HepG2 (cell line): Measurements from ENCODE around the gene ARHGDIA. TPM values are rescaled to one million over a fixed set of nuclear protein-coding genes. Genes with fewer than 3 reads are reported as not detected.

ENCODE experiments used
- CENPX ChIP-seq: sonication (generic); formaldehyde crosslinking; IDR thresholded peaks from 2 replicates; pipeline ENCODE4 v1.9.0; 2021; ENCODE audit warnings: mild to moderate bottlenecking, missing genetic modification reagents, moderate library complexity
- CHD2 ChIP-seq: IDR thresholded peaks from 2 replicates; pipeline ENCODE4 v1.6.1; 2011; ENCODE audit warnings: low read depth, low read length, improper control_type of control experiment
- FOXA1 ChIP-seq, 2 experiments: fragments of 450-650 bp in 1 of 2; sonication (generic) in 1 of 2; formaldehyde crosslinking in 1 of 2; IDR thresholded peaks; 2 replicates each; pipeline versions ENCODE4 v1.4.0 to v1.6.1; 2016 to 2020; ENCODE audit warnings: missing genetic modification reagents in 1 of 2
- GABPA ChIP-seq, 2 experiments: IDR thresholded peaks; 2 replicates each; pipeline ENCODE4 v1.6.1; 2011 to 2016; ENCODE audit warnings: low read depth in 2 of 2, low read length in 1 of 2, missing biosample characterization in 1 of 2, missing genetic modification characterization in 1 of 2
- GATAD1 ChIP-seq: IDR thresholded peaks from 2 replicates; pipeline ENCODE4 v1.6.1; 2016; ENCODE audit warnings: missing genetic modification reagents, missing compliant biosample characterization
- GPN1 ChIP-seq: sonication (generic); formaldehyde crosslinking; IDR thresholded peaks from 2 replicates; pipeline ENCODE4 v1.5.1; 2020; ENCODE audit warnings: missing genetic modification reagents, borderline replicate concordance
- HMG20A ChIP-seq: IDR thresholded peaks from 2 replicates; pipeline ENCODE4 v1.6.1; 2016; ENCODE audit warnings: borderline replicate concordance
- MIER3 ChIP-seq: IDR thresholded peaks from 2 replicates; pipeline ENCODE4 v1.6.1; 2016; ENCODE audit warnings: missing compliant biosample characterization, borderline replicate concordance
- NKX3-1 ChIP-seq: sonication (generic); formaldehyde crosslinking; IDR thresholded peaks from 2 replicates; pipeline ENCODE4 v1.5.0; 2020; ENCODE audit warnings: missing genetic modification reagents
- POLR2A ChIP-seq, 2 experiments: IDR thresholded peaks; 2 replicates each; pipeline ENCODE4 v1.6.1; 2011; ENCODE audit warnings: low read depth in 2 of 2, low read length in 2 of 2, mild to moderate bottlenecking in 1 of 2, moderate library complexity in 1 of 2; ENCODE audit not compliant: insufficient read depth in 1 of 2
- REXO4 ChIP-seq: sonication (generic); formaldehyde crosslinking; IDR thresholded peaks from 2 replicates; pipeline ENCODE4 v1.8.0; 2022; ENCODE audit warnings: missing genetic modification reagents, mild to moderate bottlenecking, borderline replicate concordance
- RXRA ChIP-seq: sonication (generic); formaldehyde crosslinking; IDR thresholded peaks from 2 replicates; pipeline ENCODE4 v1.5.1; 2020; ENCODE audit warnings: missing genetic modification reagents
- SP4 ChIP-seq: sonication (generic); formaldehyde crosslinking; IDR thresholded peaks from 2 replicates; pipeline ENCODE4 v1.8.1; 2023; ENCODE audit warnings: mild to moderate bottlenecking, missing genetic modification reagents
- SRSF1 ChIP-seq: fragments of 200-400 bp; formaldehyde crosslinking; optimal IDR thresholded peaks from 2 replicates; pipeline ENCODE3; 2017; ENCODE audit warnings: mild to moderate bottlenecking, low read depth, low read length, moderate library complexity
- TCF7L2 ChIP-seq: IDR thresholded peaks from 2 replicates; pipeline ENCODE4 v1.6.1; 2011; ENCODE audit warnings: mild to moderate bottlenecking, low read depth, low read length, moderate library complexity
- ZNF121 ChIP-seq: sonication (generic); formaldehyde crosslinking; IDR thresholded peaks from 2 replicates; pipeline ENCODE4 v1.5.0; 2020; ENCODE audit warnings: mild to moderate bottlenecking, missing genetic modification reagents
- ZNF234 ChIP-seq: sonication (generic); formaldehyde crosslinking; conservative IDR thresholded peaks from 2 replicates; pipeline ENCODE4 v1.5.1; 2020; ENCODE audit warnings: mild to moderate bottlenecking, missing genetic modification reagents
- ZNF263 ChIP-seq: sonication (generic); formaldehyde crosslinking; IDR thresholded peaks from 2 replicates; pipeline ENCODE4 v1.4.0; 2020; ENCODE audit warnings: missing genetic modification reagents
- ZNF30 ChIP-seq: sonication (generic); formaldehyde crosslinking; IDR thresholded peaks from 2 replicates; pipeline ENCODE4 v1.5.0; 2020; ENCODE audit warnings: mild to moderate bottlenecking, missing genetic modification reagents
- ZNF746 ChIP-seq: sonication (generic); formaldehyde crosslinking; IDR thresholded peaks from 2 replicates; pipeline ENCODE4 v1.8.0; 2022; ENCODE audit warnings: mild to moderate bottlenecking, missing genetic modification reagents
- ZNF777 ChIP-seq: sonication (generic); formaldehyde crosslinking; IDR thresholded peaks from 2 replicates; pipeline ENCODE4 v1.4.0; 2020; ENCODE audit warnings: missing genetic modification reagents
- ZSCAN22 ChIP-seq: sonication (generic); formaldehyde crosslinking; IDR thresholded peaks from 2 replicates; pipeline ENCODE4 v1.4.0; 2020; ENCODE audit warnings: mild to moderate bottlenecking, missing genetic modification reagents
- polyA plus RNA-seq, 8 experiments: library from polyadenylated mRNA; depleted of rRNA in 3 of 8; stranded (reverse) in 7 of 8; unstranded in 1 of 8; fragments of >200 nt; fragmentation: Illumina TruSeq in 4 of 8; extraction: Trizol in 4 of 8; gene quantifications; 2 replicates each; pipeline versions ENCODE4 v1.2.1 to v1.2.3, GENCODE V29; 2011 to 2016; ENCODE audit warnings: low read depth in 4 of 8, missing spikeins in 1 of 8, mixed read lengths in 1 of 8; ENCODE audit not compliant: insufficient read depth in 1 of 8
- total RNA-seq, 5 experiments: library from RNA; depleted of rRNA; stranded (reverse); fragments of >200 nt; fragmentation: Illumina TruSeq; extraction: Trizol; gene quantifications; 2 replicates each; pipeline ENCODE4 v1.2.3, GENCODE V29; 2016; ENCODE audit warnings: low read depth in 1 of 5
- TF ChIP-seq, protein P1 (sequence below): sonication (generic); formaldehyde crosslinking; IDR thresholded peaks from 2 replicates; pipeline ENCODE4 v1.5.1; 2020; ENCODE audit warnings: missing genetic modification reagents, mild to moderate bottlenecking, borderline replicate concordance

Gene ARHGDIA
- total and polyA plus RNA-seq, 2 of the 13 experiments (the other 11 are each of a cell fraction or from before 2014, with no cell fraction given), result 40.0 to 64.0 TPM

DNA sequence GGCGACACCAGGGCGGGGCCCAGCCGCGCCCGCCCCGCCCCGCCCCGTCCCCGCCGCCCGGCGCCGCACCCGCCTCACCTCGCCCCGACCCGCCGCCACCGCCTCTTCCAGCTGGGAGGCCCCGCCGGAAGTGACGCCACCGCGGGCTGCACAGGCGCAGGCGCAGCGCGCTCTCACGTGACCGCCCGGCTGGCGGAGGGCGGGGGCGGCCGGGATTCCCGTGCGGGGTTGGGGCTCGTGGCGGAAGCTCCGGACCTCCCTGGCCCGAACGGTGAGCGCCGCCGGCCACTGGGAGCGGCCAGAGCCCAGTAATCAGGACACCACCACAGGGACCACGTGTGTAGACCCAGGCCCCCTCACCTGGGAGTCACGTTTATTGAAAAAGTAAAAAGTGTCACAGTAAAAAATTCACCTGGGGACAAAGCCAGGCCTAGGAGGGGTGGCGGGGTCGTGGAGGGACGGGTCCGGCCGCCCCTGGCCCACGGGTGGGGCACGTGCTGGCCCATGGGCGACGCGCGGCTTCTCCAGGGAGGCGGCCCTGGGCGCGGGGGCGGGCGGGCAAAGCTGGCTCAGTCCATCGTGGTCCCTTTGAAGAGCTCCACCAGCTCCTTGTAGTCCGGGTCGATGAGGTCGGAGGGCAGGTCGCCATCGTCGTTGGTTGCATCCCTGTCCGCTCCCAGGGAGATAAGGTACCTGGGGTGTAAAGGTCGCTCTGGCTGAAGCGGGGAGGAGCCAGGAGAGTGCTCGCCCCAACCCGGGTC is 37.8 kb downstream of the ARHGDIA start, which contains the start of gene MCRIP1 (continued):
- TF ChIP-seq ZNF746 (peak; percentile 79), ZNF121 (peak; percentile 57; the same call in 1 of the 2 replicates), SP4 (peak; percentile 87), ZNF30 (peak; percentile 97), NKX3-1 (CRISPR knock-in tag) (peak; percentile 90), TCF7L2 (no peak), GATAD1 (CRISPR knock-in tag) (peak; percentile 84), RXRA (CRISPR knock-in tag) (peak; percentile 62), ZNF234 (CRISPR knock-in tag) (peak; percentile 98; the same call in 1 of the 2 replicates), SRSF1 (peak; percentile 56), HMG20A (CRISPR knock-in tag) (no peak), ZSCAN22 (CRISPR knock-in tag) (peak; percentile 89; the same call in 1 of the 2 replicates), CHD2 (peak; percentile 66; the same call in 1 of the 2 replicates), CENPX (no peak), REXO4 (CRISPR knock-in tag) (peak; percentile 94; the same call in 1 of the 2 replicates), POLR2A (IDR thresholded peaks at IDR 0.05; ENCODE audit: insufficient read depth in 1 of 2, low read depth in 2 of 2, low read length in 2 of 2) (peak; percentile 79), FOXA1 (IDR thresholded peaks at IDR 0.05) (no peak), FOXA1 (CRISPR knock-in tag; IDR thresholded peaks at IDR 0.05) (no peak), ZNF263 (CRISPR knock-in tag) (peak; percentile 95), GPN1 (no peak), GABPA (IDR thresholded peaks at IDR 0.05; ENCODE audit: low read depth, low read length) (peak; percentile 87), GABPA (CRISPR knock-in tag; IDR thresholded peaks at IDR 0.05; ENCODE audit: low read depth) (peak; percentile 79), ZNF777 (no peak), MIER3 (CRISPR knock-in tag) (peak; percentile 13)
- TF ChIP-seq, protein P1, sequence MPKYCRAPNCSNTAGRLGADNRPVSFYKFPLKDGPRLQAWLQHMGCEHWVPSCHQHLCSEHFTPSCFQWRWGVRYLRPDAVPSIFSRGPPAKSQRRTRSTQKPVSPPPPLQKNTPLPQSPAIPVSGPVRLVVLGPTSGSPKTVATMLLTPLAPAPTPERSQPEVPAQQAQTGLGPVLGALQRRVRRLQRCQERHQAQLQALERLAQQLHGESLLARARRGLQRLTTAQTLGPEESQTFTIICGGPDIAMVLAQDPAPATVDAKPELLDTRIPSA (CRISPR knock-in tag), result 0 out of 2 replicates have a peak, but pooled peaks have one; percentile 25
